LNCaP clone FGC (cell line): ENCODE data around the gene SAAL1.
"Not testable (repeated sequence)": the region's sequence is repeated elsewhere in the genome, so short reads cannot be mapped to it uniquely, and the experiment has no call there.

Experiments used
- DNase-seq: peaks from one replicate; pipeline ENCODE4 v3.0.0-alpha.2; 2011; ENCODE audit warnings: low read depth
- H3K4me3 ChIP-seq: 2 replicates; pipeline ENCODE4 v1.5.1; 2011; ENCODE audit warnings: mild to moderate bottlenecking, low read depth, low read length, control low read depth
- CTCF ChIP-seq: IDR thresholded peaks from 2 replicates; pipeline ENCODE4 v1.5.1; 2012; ENCODE audit warnings: mild to moderate bottlenecking; ENCODE audit not compliant: control insufficient read depth, insufficient read depth; ENCODE audit errors: extremely low read depth

Gene SAAL1

GRCh38 chr11:18137186-18137800 is 31.4 kb upstream of the SAAL1 start:
- H3K4me3 ChIP-seq: no peak overlapping the region
- no peak for DNase-seq
- TF ChIP-seq CTCF: no peak

DNA sequence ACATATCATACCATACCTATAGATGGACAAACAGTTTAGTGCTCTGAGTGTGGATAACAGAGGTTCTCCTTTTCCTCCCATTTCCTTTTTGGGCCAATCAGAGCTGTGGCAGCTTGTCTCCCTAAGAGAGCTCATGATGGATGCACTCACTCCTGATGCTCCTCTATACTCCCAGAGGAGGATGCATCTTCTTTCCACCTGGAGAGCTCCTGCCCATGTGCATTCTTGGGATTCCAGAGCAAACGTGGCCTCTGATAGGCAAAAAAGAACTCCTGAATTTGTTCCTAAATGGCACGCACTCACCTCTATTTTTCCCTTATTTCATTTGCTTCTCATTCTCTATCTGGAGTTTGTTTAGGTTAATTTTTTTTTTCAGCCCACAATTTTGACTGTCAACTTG is 29.4 kb upstream of the SAAL1 start:
- no peak for TF ChIP-seq CTCF
- DNase-seq: no peak
- no peak overlapping the region for H3K4me3 ChIP-seq

DNA sequence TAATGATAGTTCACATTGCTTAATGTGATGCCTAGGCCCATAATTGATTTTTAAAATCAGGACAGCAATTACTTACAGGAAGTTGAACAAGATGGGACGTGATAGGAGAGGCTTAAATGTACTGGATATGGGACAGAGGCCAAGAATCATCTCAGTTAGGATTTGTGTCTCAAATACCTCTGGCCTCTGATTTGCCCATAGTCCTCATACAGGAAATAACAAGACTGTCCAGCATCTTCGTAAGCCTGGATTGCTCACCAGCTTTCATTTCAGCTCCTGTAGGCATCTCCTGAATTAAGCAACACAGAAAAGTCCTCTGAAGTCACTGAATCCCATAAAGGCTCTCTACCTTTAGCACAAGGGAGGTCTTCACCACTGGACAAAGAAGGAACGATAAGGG is 26.5 kb upstream of the SAAL1 start, which contains the start of gene MRGPRX3:
TSS of gene MRGPRX3 (plus strand) at position 231 of the 400 bp plus-strand sequence. CDS start 4,632 bp downstream, outside the sequence.
- DNase-seq: no peak
- no peak within 1 kb of the TSS for H3K4me3 ChIP-seq
- no peak for TF ChIP-seq CTCF

DNA sequence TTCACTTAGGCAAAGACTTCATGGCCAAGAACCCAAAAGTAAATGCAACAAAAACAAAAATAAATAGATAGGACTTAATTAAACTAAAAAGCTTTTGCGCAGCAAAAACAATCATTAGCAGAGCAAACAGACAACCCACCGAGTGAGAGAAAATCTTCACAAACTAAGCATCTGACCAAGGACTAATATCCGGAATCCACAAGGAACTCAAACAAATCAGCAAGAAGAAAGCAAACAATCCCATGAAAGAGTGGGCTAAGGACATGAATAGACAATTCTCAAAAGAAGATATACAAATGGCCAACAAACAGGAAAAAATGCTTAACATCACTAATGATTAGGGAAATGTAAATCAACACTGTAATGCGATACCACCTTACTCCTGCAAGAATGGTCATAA is 25.2 kb upstream of the SAAL1 start:
- DNase-seq, H3K4me3 ChIP-seq: not testable (repeated sequence)

- H3K4me3 ChIP-seq, DNase-seq: not testable (repeated sequence)
Observed at GRCh38 chr11:18121331-18121828, 15.5 kb upstream of the SAAL1 start.

- no peak for DNase-seq
- peak; percentile 83 for TF ChIP-seq CTCF
- no peak overlapping the region for H3K4me3 ChIP-seq
Observed at GRCh38 chr11:18115360-18116127, 9.7 kb upstream of the SAAL1 start.

GRCh38 chr11:18111005-18111404 is 5.1 kb upstream of the SAAL1 start:
- TF ChIP-seq CTCF: no peak
- H3K4me3 ChIP-seq: no peak overlapping the region
- no peak for DNase-seq

GRCh38 chr11:18108254-18108653 is 2.4 kb upstream of the SAAL1 start:
- no peak for TF ChIP-seq CTCF
- no peak overlapping the region for H3K4me3 ChIP-seq
- no peak for DNase-seq
